Activated naive CD8-positive, alpha-beta T cell treated with anti-CD3 and anti-CD28 coated beads, Interleukin-2, amount 50 U/mL, for 24 hours (primary cell): ENCODE results near the gene RAB4A.
"Not testable (repeated sequence)": the region's sequence is repeated elsewhere in the genome, so short reads cannot be mapped to it uniquely, and the experiment has no call there.

Experiments
- ATAC-seq: fragments of 150-1000 bp; cut with Tn5 transposase; one replicate; pipeline ENCODE4 v1.10.0; 2021
- DNase-seq: peaks from one replicate; pipeline ENCODE4 v3.0.0; 2021
- H3K27ac Mint-ChIP-seq: one replicate; pipeline ENCODE4 v1.8.0; 2021; ENCODE audit warnings: mild to moderate bottlenecking, mixed read lengths
- H3K27me3 Mint-ChIP-seq: one replicate; pipeline ENCODE4 v1.8.0; 2021; ENCODE audit warnings: mixed read lengths
- H3K36me3 Mint-ChIP-seq: one replicate; pipeline ENCODE4 v1.8.0; 2021; ENCODE audit warnings: low read depth, mixed read lengths
- H3K4me1 Mint-ChIP-seq: one replicate; pipeline ENCODE4 v1.8.0; 2021; ENCODE audit warnings: mixed read lengths
- H3K4me3 Mint-ChIP-seq: one replicate; pipeline ENCODE4 v1.8.0; 2021; ENCODE audit warnings: mild to moderate bottlenecking, moderate library complexity, mixed read lengths
- H3K9me3 Mint-ChIP-seq: one replicate; pipeline ENCODE4 v1.8.0; 2021; ENCODE audit warnings: mixed read lengths

Gene RAB4A

DNA sequence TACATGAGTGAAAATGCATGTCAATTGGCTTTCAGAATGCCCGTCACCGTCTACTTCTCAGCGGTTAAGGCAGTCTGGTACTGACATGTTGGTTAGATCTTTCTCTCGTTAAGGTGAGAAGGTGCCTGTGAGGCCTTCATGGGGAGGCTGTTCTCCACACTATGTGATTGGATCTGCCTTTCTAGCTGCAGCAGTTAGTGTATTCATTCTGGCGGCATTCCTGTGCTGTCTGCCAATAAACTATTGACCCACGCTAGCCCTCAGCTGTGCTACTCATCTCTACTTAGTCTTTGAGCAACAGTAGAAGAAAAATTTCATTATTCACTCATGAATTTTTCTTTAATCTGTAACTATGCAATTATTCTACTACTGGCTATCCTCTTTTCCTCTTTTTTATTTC is 39.9 kb downstream of the RAB4A start:
- no peak for DNase-seq
- H3K27ac Mint-ChIP-seq: no peak overlapping the region

DNA sequence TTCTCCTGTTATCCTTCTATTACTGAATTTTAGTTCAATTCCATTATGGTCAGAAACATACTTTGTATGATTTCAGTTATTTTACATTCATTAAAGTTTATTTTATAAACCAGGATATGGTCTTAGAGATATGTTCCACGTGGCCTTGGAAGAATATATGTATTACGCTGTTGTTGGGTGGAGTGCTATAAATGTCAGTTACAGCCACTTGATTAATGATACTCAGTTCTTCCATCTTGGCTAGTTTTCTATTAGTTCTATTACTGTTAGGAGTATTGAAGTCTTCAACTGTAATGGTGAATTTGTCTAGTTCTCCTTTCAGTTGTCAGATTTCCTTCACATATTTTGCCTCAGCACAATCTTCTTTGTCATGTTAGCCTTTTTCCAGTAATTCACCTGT is 45.3 kb downstream of the RAB4A start:
- peaks cover 14% of the 10 kb centered on the region for H3K36me3 Mint-ChIP-seq

More for the DNA sequence above, 39.9 kb downstream of the RAB4A start:
- Mint-ChIP-seq H3K27me3 (no peaks in the 10 kb centered on the region), H3K9me3 (no peaks in the 10 kb centered on the region), H3K4me3 (no peak overlapping the region), H3K4me1 (no peaks in the 10 kb centered on the region), H3K36me3 (peaks cover 14% of the 10 kb centered on the region)
- no peak for ATAC-seq

DNA sequence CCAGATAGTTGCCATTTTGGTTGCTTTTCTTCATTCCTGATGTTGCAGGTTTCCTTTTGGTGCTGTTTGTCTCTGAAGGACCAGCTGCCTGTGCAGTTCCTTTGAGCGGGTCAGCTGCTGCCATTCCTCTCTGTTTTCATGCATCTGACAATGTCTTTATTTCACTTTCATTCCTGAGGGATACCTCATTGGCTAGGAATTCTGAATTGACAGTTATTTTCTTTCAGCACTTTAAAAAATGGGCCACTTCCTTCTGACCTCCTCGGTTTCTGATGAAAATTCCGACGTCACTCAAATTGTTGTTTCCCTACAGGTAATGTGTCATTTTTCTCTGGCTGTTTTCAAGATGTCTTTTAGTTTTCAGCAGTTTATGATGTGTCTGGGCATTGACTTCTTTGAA is 47.1 kb downstream of the RAB4A start:
- H3K27ac Mint-ChIP-seq: no peak overlapping the region
- DNase-seq: no peak
- no peaks in the 10 kb centered on the region for H3K27me3 Mint-ChIP-seq
- no peaks in the 10 kb centered on the region for H3K9me3 Mint-ChIP-seq
- no peak overlapping the region for H3K4me3 Mint-ChIP-seq
- no peaks in the 10 kb centered on the region for H3K4me1 Mint-ChIP-seq
- no peak for ATAC-seq
- peaks cover 14% of the 10 kb centered on the region for H3K36me3 Mint-ChIP-seq

More for the DNA sequence above, 45.3 kb downstream of the RAB4A start:
- Mint-ChIP-seq H3K4me1 (no peaks in the 10 kb centered on the region), H3K4me3 (no peak overlapping the region), H3K9me3 (no peaks in the 10 kb centered on the region), H3K27ac (no peak overlapping the region), H3K27me3 (no peaks in the 10 kb centered on the region)
- no peak for ATAC-seq
- no peak for DNase-seq

DNA sequence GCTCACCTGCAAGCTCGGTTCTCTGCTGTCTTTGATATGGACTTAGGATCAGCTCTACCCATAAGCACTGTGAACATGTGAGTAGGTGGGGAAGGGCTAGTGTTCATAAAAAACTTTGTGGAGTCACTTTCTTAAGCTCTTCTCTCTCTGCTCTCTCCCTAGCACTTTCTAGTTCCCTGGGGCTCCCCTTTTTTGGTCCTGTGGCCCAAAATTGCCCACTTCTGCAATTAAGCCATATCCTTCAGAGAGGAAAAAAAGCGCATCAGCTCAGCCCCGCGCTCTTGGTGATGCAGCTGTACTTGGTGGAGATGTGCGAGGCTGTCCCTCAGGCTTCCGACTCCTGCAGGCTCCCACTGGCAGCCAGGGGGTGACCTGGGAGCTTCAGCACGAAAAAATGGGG is 48.6 kb downstream of the RAB4A start:
- Mint-ChIP-seq H3K9me3 (no peaks in the 10 kb centered on the region), H3K4me3 (no peak overlapping the region), H3K4me1 (peaks cover 6% of the 10 kb centered on the region), H3K27ac (no peak overlapping the region), H3K27me3 (no peaks in the 10 kb centered on the region), H3K36me3 (peaks cover 23% of the 10 kb centered on the region)
- ATAC-seq (no peak), DNase-seq (no peak)

DNA sequence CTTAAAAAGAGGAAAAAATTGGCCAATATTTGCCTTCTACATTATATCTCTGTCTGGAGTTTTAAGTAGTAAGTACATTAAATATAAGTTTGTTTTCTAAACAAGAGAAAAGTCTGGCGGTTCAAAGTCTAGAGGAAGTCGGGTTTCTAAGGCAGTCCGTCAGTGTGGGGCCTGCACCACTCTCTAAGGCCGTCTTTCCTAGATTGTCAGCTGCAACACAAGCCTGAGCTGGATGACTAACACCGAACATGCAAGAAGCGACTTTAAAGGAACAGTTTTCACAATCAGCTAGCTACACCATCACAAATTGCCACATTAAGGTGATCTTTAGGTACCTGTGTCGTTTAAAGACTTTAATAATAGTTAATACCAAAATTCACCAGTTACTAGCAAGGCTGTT is 52.3 kb downstream of the RAB4A start:
- H3K36me3 Mint-ChIP-seq: peaks cover 38% of the 10 kb centered on the region
- peaks cover 36% of the 10 kb centered on the region for H3K4me1 Mint-ChIP-seq
- no peaks in the 10 kb centered on the region for H3K27me3 Mint-ChIP-seq

DNA sequence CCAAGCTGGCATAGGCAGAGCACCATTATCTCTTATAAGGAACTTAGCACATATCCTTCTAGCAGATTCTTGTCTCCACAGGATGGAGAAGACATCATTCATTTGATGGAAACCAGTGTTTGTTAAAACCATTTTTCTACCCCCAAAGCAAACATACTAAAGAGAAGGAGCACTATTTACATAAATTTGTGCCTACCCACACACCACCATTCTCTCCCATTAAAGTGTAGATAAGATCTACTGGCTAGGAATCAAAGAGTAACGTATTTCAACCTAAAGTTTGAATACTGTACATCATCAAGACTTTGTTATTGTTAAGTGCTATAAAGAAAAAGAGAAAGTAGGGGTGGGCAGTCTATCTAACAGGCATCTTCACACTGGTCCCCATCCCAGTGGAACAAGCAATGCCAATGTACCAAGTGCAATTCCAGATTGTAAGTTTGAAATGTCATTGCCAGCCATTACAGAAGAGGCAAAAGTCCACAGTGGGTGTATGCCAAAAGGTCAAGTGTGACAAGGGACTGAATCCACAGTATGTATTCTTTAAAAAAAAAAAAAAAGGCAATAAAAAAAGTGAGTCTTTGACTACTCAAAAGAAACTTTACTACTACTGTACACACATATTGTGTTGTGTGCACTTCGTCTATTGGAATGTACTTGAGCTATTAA is 53.1 kb downstream of the RAB4A start:
- Mint-ChIP-seq H3K27ac (no peak overlapping the region), H3K4me3 (no peak overlapping the region), H3K27me3 (no peaks in the 10 kb centered on the region), H3K36me3 (peaks cover 34% of the 10 kb centered on the region), H3K9me3 (no peaks in the 10 kb centered on the region), H3K4me1 (peaks cover 42% of the 10 kb centered on the region)
- ATAC-seq: no peak
- no peak for DNase-seq

More for the DNA sequence above, 52.3 kb downstream of the RAB4A start:
- DNase-seq (no peak), ATAC-seq (no peak)
- H3K27ac Mint-ChIP-seq: no peak overlapping the region
- H3K4me3 Mint-ChIP-seq: no peak overlapping the region
- no peaks in the 10 kb centered on the region for H3K9me3 Mint-ChIP-seq

DNA sequence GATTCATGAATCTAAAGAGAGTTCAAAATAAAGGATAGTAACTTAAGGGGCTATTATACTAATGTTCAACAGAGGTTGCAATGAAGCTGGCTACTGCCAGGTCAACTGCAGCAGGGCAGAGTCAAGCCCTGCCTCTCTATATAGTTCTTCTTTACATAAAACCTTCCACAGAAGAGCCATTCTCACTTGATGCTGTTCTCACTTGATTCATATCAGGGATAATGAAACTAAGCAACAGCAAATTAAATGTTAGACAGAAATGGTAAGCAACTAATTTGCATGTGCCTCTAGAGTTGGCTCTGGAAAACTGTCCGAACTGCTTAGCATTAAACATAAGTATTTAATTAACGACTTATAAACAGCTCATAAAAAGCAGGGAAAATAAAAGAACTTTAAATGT is 54.5 kb downstream of the RAB4A start:
- Mint-ChIP-seq H3K27me3 (no peaks in the 10 kb centered on the region), H3K4me3 (no peak overlapping the region), H3K4me1 (peaks cover 45% of the 10 kb centered on the region), H3K36me3 (peaks cover 31% of the 10 kb centered on the region), H3K27ac (peak overlapping the region; percentile 47), H3K9me3 (no peaks in the 10 kb centered on the region)
- ATAC-seq (no peak), DNase-seq (no peak)

DNA sequence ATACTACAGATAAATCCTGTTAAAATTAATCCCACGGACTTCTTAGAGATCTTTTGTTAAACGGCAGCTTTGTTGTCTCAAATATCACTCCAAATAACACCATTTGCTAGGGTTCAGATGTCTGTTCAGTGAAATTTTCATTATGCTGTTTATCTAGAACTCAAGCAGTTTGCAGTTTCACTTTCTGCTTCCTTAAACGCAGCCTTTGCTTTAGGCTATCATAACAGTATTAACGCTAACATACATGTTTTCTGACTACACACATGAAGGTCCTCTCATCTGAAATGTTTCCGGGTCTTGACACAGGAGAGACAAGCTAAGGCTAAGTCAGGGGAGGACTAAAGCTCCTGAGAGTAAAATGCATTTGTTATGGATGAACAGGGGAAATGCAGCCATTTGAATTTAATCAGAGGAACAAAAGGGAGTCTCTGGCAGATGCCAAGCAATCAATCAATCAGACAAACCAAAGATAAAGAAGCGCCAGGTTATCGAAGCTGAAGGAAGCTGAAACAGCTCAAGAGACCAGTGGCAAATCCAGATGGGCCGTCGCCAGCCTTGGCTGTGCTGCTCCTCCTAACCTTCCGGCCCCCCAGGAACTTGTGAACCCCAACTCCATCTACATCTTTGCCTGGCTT is 55.1 kb downstream of the RAB4A start:
- Mint-ChIP-seq H3K4me1 (peaks cover 45% of the 10 kb centered on the region), H3K36me3 (peaks cover 32% of the 10 kb centered on the region), H3K27me3 (no peaks in the 10 kb centered on the region), H3K4me3 (peak overlapping the region; percentile 33), H3K27ac (peak overlapping the region; percentile 46), H3K9me3 (no peaks in the 10 kb centered on the region)
- ATAC-seq (no peak), DNase-seq (no peak)

DNA sequence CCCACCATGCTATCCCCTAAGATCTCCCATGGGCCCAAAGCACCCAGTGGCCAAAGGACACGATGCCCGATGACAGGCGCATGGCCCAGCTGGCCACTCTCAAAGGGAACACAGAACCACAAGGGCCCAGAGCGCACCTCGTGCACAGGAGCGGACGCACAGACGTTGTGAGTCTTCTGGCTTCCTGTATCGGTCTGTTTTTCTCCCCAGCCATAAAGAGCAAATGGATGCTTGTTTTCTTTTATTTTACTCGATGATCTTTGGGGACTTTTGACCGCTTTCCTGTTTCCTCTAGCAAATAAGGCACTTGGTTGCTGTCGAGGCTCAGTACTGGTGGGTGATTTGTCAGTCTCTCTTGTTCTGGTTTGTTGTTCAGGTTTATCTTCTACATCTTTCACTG is 55.7 kb downstream of the RAB4A start:
- DNase-seq: no peak
- H3K4me1 Mint-ChIP-seq: peaks cover 45% of the 10 kb centered on the region
- peak overlapping the region; percentile 33 for H3K4me3 Mint-ChIP-seq
- no peak for ATAC-seq
- H3K36me3 Mint-ChIP-seq: peaks cover 33% of the 10 kb centered on the region
- no peaks in the 10 kb centered on the region for H3K27me3 Mint-ChIP-seq
- peak overlapping the region; percentile 46 for H3K27ac Mint-ChIP-seq
- no peaks in the 10 kb centered on the region for H3K9me3 Mint-ChIP-seq

DNA sequence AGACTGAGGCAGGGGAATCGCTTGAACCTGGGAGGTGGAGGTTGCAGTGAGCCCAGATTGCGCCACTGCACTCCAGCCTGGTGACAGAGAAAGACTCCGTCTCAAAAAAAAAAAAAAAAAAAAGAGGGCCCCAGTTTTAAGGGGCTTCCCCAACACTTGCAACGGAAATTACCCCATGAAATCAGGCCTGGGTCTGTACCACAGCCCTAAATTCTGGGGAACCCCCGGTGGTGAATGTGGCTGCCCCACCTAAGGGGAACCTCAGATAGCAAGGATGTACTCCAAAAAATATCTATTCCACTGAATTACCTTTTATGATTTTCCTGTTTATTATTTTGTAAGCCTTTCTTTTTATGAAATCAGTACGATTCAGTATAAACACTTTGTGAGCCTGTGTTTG is 56.9 kb downstream of the RAB4A start:
- peaks cover 45% of the 10 kb centered on the region for H3K4me1 Mint-ChIP-seq
- DNase-seq (peak; percentile 18), ATAC-seq (peak; percentile 64)
- H3K9me3 Mint-ChIP-seq, H3K27me3 Mint-ChIP-seq, H3K4me3 Mint-ChIP-seq, H3K27ac Mint-ChIP-seq: not testable (repeated sequence)
- H3K36me3 Mint-ChIP-seq: peaks cover 33% of the 10 kb centered on the region

DNA sequence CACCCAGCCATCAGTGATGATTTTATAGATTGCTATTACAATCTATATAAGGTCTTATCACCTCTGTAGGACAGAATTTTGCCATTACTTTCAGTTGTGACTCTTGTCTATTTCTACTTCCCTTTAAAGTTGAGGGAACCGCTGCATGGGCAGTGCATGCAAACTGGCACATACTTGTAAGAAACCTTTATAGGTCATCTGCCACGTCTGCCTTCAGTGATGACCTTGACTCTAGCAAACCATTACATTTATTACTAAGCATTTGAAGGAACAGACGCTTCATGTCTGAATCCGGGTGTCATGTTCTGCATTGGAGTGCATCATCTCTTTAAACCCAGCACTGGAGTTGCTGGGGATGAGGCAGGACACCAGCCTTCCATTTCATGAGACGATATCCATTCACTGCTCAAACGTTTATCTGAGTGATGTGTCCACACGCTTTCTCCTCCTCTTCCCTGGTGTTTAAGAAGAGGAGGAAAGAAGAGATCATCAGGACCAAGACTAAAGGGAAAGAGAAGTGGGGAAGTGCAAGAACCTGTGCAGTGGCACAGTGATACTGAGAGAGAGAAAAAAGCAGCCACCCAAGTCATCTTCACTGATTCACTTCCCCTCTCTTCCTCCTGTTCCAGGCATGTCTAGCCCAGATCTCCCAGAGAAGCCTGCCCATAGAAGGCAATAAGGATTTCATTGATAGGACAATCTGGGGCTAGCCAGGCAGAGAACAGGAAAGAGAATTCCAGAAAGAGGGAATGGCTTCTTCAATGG is 57.9 kb downstream of the RAB4A start:
- DNase-seq: no peak
- peaks cover 45% of the 10 kb centered on the region for H3K4me1 Mint-ChIP-seq
- ATAC-seq: no peak
- H3K9me3 Mint-ChIP-seq: no peaks in the 10 kb centered on the region
- no peak overlapping the region for H3K4me3 Mint-ChIP-seq
- H3K27ac Mint-ChIP-seq: peak overlapping the region; percentile 3
- peaks cover 30% of the 10 kb centered on the region for H3K36me3 Mint-ChIP-seq
- H3K27me3 Mint-ChIP-seq: no peaks in the 10 kb centered on the region

DNA sequence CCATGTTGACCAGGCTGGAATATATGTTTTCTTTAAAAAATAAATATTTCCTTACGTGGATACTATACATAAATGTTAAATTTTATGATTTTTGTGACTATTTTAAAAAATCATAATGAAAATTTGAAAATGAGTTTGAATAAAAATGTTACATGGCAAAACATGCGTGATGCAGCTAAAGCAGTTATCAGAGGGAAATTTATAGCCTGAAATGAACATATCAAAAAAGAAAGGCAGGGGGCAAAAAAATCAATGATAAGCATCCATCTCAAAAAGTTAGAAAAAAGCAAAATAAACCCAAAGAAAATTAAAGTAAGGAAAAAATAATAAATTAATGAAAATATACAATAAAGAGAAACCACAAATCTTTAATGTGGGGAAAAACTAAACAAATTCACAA is 63.4 kb downstream of the RAB4A start:
- Mint-ChIP-seq H3K4me1 (peaks cover 20% of the 10 kb centered on the region), H3K27me3 (no peaks in the 10 kb centered on the region), H3K9me3 (peaks cover 6% of the 10 kb centered on the region), H3K36me3 (peaks cover 13% of the 10 kb centered on the region), H3K4me3 (no peak overlapping the region), H3K27ac (no peak overlapping the region)
- ATAC-seq (no peak), DNase-seq (no peak)

DNA sequence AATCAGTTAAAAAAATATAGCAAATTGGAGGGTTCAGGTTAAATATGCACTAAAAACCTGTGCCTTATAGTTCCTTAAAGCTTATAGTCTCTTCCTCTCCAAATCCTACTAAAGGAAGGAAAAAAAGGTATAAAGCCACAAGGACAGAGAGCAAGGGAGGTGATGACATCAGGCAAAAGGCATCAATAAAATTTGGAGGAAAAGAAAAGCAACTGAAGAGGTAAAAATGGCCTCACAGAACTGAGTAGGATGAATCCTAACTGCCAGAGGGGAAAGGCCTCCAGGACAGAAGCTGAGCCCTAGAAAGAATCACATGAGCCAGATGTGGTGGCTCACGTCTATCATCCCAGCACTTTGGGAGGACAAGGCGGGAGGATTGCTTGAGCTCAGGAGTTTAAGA is 63.8 kb downstream of the RAB4A start:
- peaks cover 13% of the 10 kb centered on the region for H3K36me3 Mint-ChIP-seq
- ATAC-seq: no peak
- no peak overlapping the region for H3K4me3 Mint-ChIP-seq
- H3K27ac Mint-ChIP-seq: no peak overlapping the region
- no peak for DNase-seq
- peaks cover 6% of the 10 kb centered on the region for H3K9me3 Mint-ChIP-seq
- H3K27me3 Mint-ChIP-seq: no peaks in the 10 kb centered on the region
- H3K4me1 Mint-ChIP-seq: peaks cover 24% of the 10 kb centered on the region

DNA sequence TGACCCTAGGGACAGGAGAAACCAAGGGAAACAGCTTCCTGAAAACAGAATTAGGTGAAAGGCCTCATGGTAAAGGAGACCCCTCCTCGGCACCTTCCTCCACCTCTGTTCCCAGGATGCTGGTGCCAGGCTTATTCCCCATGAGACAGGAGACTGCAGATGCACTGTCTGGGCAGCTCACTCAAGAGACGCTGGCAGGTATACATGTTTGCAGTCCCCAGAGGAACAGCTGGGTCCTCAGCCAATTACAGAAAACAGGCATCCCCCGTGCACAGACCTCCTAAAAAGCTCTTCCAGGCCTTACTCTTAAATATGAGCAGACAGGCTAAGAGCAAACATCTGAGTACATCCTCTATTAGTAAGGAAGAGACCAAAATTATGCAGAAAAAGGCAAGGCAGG is 65.4 kb downstream of the RAB4A start:
- Mint-ChIP-seq H3K4me1 (peaks cover 37% of the 10 kb centered on the region), H3K36me3 (peaks cover 10% of the 10 kb centered on the region), H3K9me3 (peaks cover 6% of the 10 kb centered on the region), H3K4me3 (no peak overlapping the region), H3K27me3 (no peaks in the 10 kb centered on the region), H3K27ac (no peak overlapping the region)
- ATAC-seq (no peak), DNase-seq (no peak)

DNA sequence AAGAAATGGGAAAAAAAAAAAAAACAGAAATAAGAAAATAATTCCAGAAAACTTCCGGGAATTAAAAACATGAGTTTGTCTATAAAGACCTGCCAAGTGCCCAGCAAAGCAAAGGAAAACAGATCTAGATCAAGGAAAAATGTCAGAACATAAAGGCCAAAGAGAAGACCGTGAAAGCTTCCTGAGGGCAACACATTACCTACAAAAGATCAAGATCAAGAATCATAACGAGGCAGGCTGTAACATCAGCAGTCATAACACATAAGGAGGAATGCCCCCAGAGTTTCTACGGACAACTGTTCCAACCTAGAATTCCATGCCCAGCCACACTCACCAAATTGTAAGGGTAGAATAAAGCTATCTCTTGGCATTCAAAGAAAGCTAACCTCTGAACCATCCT is 68.2 kb downstream of the RAB4A start:
- no peak for DNase-seq
- Mint-ChIP-seq H3K9me3 (peaks cover 6% of the 10 kb centered on the region), H3K36me3 (peaks cover 10% of the 10 kb centered on the region), H3K4me3 (peak overlapping the region; percentile 65), H3K4me1 (peaks cover 44% of the 10 kb centered on the region), H3K27me3 (no peaks in the 10 kb centered on the region), H3K27ac (peak overlapping the region; percentile 60)
- no peak for ATAC-seq
